ENCODE data around the gene PCSK7.

PCSK7 gene

DNA sequence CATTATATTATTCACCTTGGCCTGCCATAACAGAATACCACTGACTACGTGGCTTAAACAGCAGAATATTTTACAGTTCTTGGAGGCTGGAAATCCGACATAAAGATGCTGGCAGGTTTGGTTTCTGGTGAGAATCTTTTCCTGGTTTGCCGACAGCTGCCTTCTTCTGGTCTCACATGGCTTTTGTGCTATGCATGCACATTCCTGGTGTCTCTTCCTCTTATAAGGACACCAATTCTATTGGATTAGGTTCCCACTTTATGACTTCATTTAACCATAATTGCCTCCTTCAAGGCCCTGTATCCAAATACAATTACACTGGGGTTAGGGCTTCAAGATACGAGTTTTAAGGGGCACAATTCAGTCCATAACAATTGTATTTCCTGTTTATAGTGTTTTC lies 17.7 kb upstream of the PCSK7 start:
- TF ChIP-seq SIN3A (IDR thresholded peaks at IDR 0.05; ENCODE audit: borderline replicate concordance, insufficient read depth, low read length) = no peak
- TF ChIP-seq, protein P1, sequence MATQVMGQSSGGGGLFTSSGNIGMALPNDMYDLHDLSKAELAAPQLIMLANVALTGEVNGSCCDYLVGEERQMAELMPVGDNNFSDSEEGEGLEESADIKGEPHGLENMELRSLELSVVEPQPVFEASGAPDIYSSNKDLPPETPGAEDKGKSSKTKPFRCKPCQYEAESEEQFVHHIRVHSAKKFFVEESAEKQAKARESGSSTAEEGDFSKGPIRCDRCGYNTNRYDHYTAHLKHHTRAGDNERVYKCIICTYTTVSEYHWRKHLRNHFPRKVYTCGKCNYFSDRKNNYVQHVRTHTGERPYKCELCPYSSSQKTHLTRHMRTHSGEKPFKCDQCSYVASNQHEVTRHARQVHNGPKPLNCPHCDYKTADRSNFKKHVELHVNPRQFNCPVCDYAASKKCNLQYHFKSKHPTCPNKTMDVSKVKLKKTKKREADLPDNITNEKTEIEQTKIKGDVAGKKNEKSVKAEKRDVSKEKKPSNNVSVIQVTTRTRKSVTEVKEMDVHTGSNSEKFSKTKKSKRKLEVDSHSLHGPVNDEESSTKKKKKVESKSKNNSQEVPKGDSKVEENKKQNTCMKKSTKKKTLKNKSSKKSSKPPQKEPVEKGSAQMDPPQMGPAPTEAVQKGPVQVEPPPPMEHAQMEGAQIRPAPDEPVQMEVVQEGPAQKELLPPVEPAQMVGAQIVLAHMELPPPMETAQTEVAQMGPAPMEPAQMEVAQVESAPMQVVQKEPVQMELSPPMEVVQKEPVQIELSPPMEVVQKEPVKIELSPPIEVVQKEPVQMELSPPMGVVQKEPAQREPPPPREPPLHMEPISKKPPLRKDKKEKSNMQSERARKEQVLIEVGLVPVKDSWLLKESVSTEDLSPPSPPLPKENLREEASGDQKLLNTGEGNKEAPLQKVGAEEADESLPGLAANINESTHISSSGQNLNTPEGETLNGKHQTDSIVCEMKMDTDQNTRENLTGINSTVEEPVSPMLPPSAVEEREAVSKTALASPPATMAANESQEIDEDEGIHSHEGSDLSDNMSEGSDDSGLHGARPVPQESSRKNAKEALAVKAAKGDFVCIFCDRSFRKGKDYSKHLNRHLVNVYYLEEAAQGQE (IDR thresholded peaks at IDR 0.05; ENCODE audit: insufficient read depth in 1 of 2, low read depth in 2 of 2, low read length in 2 of 2) = no peak
- no peak for TF ChIP-seq FOXP2 (optimal IDR thresholded peaks at IDR 0.05; ENCODE audit: borderline replicate concordance, extremely low read depth, extremely low read length, insufficient read depth)
- TF ChIP-seq TAF1 (IDR thresholded peaks at IDR 0.05; ENCODE audit: borderline replicate concordance, insufficient read depth, low read length) = no peak
- no peak for TF ChIP-seq POLR2AphosphoS5 (IDR thresholded peaks at IDR 0.05; ENCODE audit: low read depth, low read length)

DNA sequence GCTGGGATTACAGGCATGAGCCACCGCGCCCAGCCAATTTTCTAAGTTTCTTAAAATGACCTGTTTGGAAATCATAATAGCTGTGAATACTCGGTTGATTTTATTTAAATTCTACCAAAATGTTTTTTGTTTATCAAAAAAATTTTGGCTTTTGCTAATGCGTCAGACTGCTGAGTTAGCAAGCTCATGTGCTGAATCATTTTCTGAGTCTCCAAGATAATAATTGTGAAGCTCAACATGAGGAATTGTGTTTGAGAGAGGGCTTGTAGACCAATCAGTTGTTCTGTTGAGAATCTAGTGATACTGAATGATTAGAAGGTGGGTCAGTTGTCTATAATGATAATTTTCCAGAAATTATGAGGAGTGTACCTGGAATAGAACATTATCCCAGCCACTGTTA lies 16.5 kb upstream of the PCSK7 start:
- no peak for TF ChIP-seq SIN3A (IDR thresholded peaks at IDR 0.05; ENCODE audit: borderline replicate concordance, insufficient read depth, low read length)

- no peak for TF ChIP-seq FOXP2 (optimal IDR thresholded peaks at IDR 0.05; ENCODE audit: borderline replicate concordance, extremely low read depth, extremely low read length, insufficient read depth)
Observed at GRCh38 chr11:117239295-117239694, 7.4 kb upstream of the PCSK7 start.

DNA sequence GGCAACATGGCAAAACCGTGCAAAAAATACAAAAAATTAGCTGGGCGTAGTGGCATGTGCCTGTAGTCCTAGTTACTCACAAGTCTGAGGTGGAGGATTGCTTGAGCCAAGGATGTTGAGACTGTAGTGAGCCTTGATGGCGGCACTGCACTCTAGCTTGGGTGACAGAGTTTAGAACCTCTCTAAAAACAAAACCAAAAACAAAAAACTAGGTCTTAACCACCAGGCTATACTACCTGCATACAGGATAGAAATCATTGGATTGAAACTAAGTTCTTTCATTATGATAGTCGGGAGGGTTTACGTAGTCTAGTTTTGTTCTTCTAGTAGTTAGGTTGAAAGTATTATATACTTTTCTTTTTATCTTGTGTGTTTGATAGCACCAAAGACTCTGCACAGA lies 6.3 kb upstream of the PCSK7 start:
- TF ChIP-seq TAF1 (IDR thresholded peaks at IDR 0.05; ENCODE audit: borderline replicate concordance, insufficient read depth, low read length) = no peak
- TF ChIP-seq FOXP2 (optimal IDR thresholded peaks at IDR 0.05; ENCODE audit: borderline replicate concordance, extremely low read depth, extremely low read length, insufficient read depth) = no peak
- TF ChIP-seq, protein P1 (IDR thresholded peaks at IDR 0.05; ENCODE audit: insufficient read depth in 1 of 2, low read depth in 2 of 2, low read length in 2 of 2) = no peak
- no peak for TF ChIP-seq POLR2AphosphoS5 (IDR thresholded peaks at IDR 0.05; ENCODE audit: low read depth, low read length)
- TF ChIP-seq SIN3A (IDR thresholded peaks at IDR 0.05; ENCODE audit: borderline replicate concordance, insufficient read depth, low read length) = no peak

GRCh38 chr11:117232911-117233409 lies 1.1 kb upstream of the PCSK7 start:
- TF ChIP-seq, protein P1 (IDR thresholded peaks at IDR 0.05; ENCODE audit: insufficient read depth in 1 of 2, low read depth in 2 of 2, low read length in 2 of 2) = no peak
- TF ChIP-seq TAF1 (IDR thresholded peaks at IDR 0.05; ENCODE audit: borderline replicate concordance, insufficient read depth, low read length) = no peak
- no peak for TF ChIP-seq SIN3A (IDR thresholded peaks at IDR 0.05; ENCODE audit: borderline replicate concordance, insufficient read depth, low read length)
- TF ChIP-seq FOXP2 (optimal IDR thresholded peaks at IDR 0.05; ENCODE audit: borderline replicate concordance, extremely low read depth, extremely low read length, insufficient read depth) = no peak
- no peak for TF ChIP-seq POLR2AphosphoS5 (IDR thresholded peaks at IDR 0.05; ENCODE audit: low read depth, low read length)

DNA sequence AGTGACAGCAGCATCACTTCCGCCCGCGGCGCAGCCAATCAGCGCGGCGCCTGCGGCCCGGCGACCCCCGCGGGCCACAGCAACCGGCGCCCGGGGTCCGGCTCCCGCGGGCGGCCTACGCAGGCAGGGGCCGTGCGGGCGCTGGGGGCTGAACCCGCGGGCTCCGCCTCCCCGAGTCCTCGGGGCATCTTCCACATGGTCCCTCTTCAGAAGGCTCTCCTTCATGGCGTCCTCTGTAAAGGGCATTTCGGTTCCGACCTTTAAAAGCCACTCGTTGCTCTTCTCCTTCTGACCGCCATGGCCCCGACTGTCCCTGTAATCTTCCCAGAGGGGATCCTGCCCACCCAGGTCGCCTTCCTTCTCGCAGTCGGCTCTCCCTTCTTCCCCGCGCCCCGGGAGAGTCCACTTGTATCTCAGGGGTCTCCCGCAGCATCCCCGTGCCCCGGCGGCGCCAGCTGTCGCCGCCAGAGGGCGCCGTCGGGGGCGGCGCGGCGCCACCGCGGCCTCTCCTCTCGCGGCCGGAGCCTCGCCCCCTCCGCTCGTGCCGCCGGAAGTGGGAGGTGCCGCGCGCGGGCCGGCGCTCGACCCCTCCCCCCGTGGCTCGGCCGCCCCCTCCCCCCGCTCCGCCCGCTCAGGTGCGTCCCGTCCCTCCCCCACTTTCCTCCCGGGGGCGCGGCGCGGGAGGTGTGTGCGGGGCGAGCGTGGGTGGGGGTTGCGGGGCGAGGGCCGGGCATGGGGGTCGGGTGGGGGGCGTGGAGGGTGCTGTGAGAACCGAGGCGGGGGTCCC lies 412 bp upstream of the PCSK7 start, which contains the start of gene RNF214:
TSS of gene RNF214 (plus strand) at position 580 of the 787 bp plus-strand sequence. CDS start 1,602 bp downstream, outside the sequence.
- peak; percentile 59; the same call in 1 of the 2 replicates for TF ChIP-seq POLR2AphosphoS5 (IDR thresholded peaks at IDR 0.05; ENCODE audit: low read depth, low read length)
- TF ChIP-seq, protein P1 (IDR thresholded peaks at IDR 0.05; ENCODE audit: insufficient read depth in 1 of 2, low read depth in 2 of 2, low read length in 2 of 2) = no peak
- TF ChIP-seq FOXP2 (optimal IDR thresholded peaks at IDR 0.05; ENCODE audit: borderline replicate concordance, extremely low read depth, extremely low read length, insufficient read depth) = peak; percentile 86
- no peak for TF ChIP-seq SIN3A (IDR thresholded peaks at IDR 0.05; ENCODE audit: borderline replicate concordance, insufficient read depth, low read length)
